Ectodermal cell (in vitro differentiated cells): ENCODE measurements around the gene PTPRN2.

ENCODE experiments used
- H3K27ac ChIP-seq: 2 replicates; pipeline ENCODE4 v1.7.0; 2013; ENCODE audit warnings: mild to moderate bottlenecking, low read depth, low read length; ENCODE audit not compliant: insufficient read depth, poor library complexity, severe bottlenecking
- H3K27me3 ChIP-seq: 2 replicates; pipeline ENCODE4 v1.7.0; 2013; ENCODE audit warnings: mild to moderate bottlenecking, low read length; ENCODE audit not compliant: insufficient read depth, control insufficient read depth, poor library complexity, severe bottlenecking
- H3K36me3 ChIP-seq: one replicate; pipeline ENCODE4 v1.7.0; 2013; ENCODE audit warnings: low read length; ENCODE audit not compliant: control insufficient read depth, insufficient read depth
- H3K4me1 ChIP-seq: one replicate; pipeline ENCODE4 v1.7.0; 2013; ENCODE audit warnings: low read length; ENCODE audit not compliant: control insufficient read depth, insufficient read depth
- H3K4me3 ChIP-seq: 2 replicates; pipeline ENCODE4 v1.7.0; 2013; ENCODE audit warnings: low read depth, low read length, control low read depth; ENCODE audit not compliant: insufficient read depth
- H3K9me3 ChIP-seq: 2 replicates; pipeline ENCODE4 v1.7.0; 2013; ENCODE audit warnings: mild to moderate bottlenecking, low read length, moderate library complexity; ENCODE audit not compliant: control insufficient read depth
- WGBS, 2 experiments: methylation state at CpG; one replicate each; pipeline ENCODE4 v1.1.7; 2013; ENCODE audit warnings: missing lambda C conversion rate in 2 of 2; 5-methylcytosine and 5-hydroxymethylcytosine counted together

PTPRN2 gene

DNA sequence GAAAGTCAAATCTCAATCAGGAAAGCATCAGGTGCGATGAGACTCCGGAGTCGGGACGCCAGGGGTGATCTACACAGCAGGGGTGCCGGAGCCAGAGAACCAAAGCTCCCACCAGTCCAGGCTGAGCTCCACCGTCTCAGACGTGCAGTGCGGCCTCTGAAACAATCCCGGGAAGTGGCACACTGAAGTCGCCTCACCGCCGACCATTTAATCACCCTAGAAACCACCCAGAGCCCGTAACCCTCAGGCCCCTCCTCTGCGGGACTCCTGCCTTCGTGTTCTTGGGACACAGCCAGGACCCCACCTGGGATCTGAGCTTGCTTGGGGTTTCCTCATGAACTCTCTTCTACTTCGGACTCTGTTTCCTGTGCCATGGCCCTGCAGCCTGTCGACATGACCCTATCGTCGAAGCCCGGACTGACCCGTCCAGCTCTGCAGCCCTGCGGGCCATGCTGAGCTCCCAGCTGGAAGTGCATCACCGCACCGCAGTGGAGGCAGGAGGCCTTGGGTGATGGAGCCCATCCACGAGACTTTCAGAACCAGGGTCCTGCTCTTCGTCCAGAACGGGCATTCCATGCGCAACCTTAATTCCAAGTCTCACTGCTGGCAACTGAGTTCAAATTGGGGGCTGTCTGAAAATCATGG is 266.4 kb downstream of the PTPRN2 start:
- Histone ChIP-seq H3K27me3 (no peaks in the 10 kb centered on the region), H3K36me3 (no peaks in the 10 kb centered on the region), H3K4me1 (no peaks in the 10 kb centered on the region), H3K9me3 (peaks cover 18% of the 10 kb centered on the region), H3K4me3 (no peak overlapping the region), H3K27ac (no peak overlapping the region)
- WGBS, 2 experiments = 86 to 87% methylated on average over 28 of the region's 28 CpGs

DNA sequence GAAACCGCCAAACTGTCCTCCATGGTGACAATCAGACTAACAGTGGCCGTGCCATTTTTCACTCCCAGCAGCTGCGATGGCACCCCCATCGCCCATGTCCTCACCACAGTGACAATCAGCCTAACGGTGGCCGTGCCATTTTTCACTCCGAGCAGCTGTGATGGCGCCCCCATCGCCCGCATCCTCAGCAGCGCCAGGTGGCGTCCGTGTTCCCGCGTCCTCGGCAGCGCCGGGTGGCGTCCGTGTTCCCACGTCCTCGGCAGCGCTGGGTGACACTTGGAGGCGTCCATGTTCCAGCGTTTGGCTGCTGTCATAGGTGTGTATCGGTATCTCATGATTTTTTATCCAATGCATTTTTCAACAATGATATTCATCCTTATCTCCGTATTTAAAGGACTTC is 267.3 kb downstream of the PTPRN2 start:
- no peak overlapping the region for H3K4me3 ChIP-seq
- H3K36me3 ChIP-seq = no peaks in the 10 kb centered on the region
- H3K4me1 ChIP-seq = no peaks in the 10 kb centered on the region
- no peak overlapping the region for H3K27ac ChIP-seq
- 81 to 82% methylated on average over 25 to 27 of the region's 27 CpGs for WGBS, 2 experiments
- no peaks in the 10 kb centered on the region for H3K27me3 ChIP-seq
- peaks cover 20% of the 10 kb centered on the region for H3K9me3 ChIP-seq

DNA sequence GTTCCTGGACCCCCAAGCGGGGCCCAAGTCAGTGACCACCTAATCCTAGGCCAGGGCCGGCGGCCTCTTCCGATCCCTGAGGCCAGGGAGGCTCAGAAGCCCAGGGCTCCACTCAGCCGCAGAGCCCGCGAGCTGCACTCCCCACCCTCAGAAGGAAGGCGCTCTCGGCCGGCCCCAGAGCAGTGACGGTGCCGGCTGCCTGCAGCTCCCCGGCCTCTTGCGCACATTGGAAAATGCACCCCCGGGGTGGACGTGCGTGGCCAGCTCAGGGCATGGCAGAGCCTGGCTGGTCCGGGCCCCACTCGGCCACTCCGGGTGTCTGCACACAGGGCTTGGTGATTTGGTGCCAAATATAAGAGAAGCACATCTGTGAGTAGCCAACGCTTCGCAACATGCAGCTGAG is 269.1 kb downstream of the PTPRN2 start:
- peaks cover 15% of the 10 kb centered on the region for H3K9me3 ChIP-seq
- H3K27me3 ChIP-seq = no peaks in the 10 kb centered on the region
- H3K4me1 ChIP-seq = no peaks in the 10 kb centered on the region
- no peak overlapping the region for H3K27ac ChIP-seq
- WGBS, 2 experiments = 85 to 93% methylated on average over 22 of the region's 22 CpGs
- no peaks in the 10 kb centered on the region for H3K36me3 ChIP-seq
- no peak overlapping the region for H3K4me3 ChIP-seq

DNA sequence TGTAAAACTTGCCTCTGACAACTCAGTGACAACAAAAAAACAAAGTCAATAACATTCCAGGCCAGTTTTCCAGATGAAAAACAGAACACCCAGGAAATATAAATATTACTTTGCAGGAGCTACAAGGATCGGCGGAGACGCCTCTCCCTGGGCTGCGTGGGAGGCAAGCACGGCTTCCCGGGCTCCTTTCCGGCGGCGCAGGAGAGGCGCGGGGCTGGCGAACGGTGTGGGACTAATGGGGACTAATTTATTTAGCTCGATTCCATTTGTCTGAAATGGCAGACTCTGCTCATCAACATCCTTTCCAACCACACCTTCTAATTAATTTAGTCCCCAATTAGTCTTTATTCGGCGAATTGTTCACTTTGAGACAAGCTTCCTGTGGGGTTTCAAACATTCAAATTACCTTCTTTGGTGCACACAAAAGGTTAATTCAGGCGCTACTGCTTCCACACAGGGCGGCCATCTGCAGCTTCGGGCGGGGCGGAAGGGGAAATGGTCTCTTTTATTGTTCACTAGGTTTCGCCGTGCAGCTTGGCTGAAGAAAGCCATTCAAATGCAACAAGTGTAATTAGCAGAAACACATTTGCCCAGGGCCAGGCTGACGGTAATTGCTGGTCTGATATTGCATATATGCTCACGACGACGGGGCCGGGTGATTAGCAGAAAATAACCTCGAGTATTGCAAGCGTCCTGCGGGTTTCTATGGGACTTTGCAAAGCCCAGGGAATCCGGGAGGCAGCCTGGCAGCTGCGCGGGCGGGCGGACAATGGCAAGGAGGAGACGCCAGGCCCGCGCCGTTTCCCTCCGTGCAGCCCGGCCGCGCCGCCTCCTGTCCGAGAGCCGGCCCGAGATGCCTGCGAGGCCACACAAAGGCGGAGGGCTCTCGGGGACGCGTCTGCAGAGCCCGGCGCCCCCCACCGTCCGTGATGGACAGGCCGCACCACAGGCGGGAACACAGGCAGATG is 270.1 kb downstream of the PTPRN2 start:
- H3K27me3 ChIP-seq = no peaks in the 10 kb centered on the region
- H3K36me3 ChIP-seq = no peaks in the 10 kb centered on the region
- H3K27ac ChIP-seq = no peak overlapping the region
- 89% methylated on average over 59 of the region's 59 CpGs for WGBS, 2 experiments
- peaks cover 11% of the 10 kb centered on the region for H3K9me3 ChIP-seq
- no peak overlapping the region for H3K4me3 ChIP-seq
- no peaks in the 10 kb centered on the region for H3K4me1 ChIP-seq

DNA sequence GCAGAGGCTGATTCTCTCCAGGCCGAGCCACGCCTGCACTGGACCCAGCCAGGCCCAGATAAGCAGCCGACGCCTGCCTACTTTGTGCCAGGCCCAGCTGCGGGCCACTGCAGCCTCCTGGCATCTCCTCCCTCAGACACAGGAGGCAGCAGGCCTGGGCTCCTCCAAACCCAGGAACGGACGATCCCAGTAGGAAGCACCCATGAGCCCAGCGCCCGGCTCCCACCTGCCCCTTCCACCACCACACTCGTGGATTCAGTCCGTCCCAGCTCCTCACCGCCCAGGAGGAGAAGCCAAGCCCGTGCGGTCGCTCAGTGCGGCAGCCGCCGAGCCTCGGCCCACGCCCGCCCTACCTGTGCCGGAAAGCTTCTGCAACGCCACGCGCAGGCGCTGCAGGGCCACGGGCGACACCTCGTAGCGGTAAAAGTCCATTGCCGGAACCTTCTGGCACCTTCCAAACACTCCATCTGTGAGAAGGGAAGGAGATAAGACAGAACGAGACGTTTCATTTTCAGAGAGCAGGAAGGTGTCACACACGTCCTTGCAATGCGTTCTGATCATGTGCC is 271.1 kb downstream of the PTPRN2 start:
- WGBS, 2 experiments = 90 to 92% methylated on average over 35 of the region's 35 CpGs
- no peak overlapping the region for H3K27ac ChIP-seq
- H3K36me3 ChIP-seq = no peaks in the 10 kb centered on the region
- H3K4me1 ChIP-seq = no peaks in the 10 kb centered on the region
- H3K4me3 ChIP-seq = no peak overlapping the region
- H3K9me3 ChIP-seq = peaks cover 12% of the 10 kb centered on the region
- no peaks in the 10 kb centered on the region for H3K27me3 ChIP-seq

DNA sequence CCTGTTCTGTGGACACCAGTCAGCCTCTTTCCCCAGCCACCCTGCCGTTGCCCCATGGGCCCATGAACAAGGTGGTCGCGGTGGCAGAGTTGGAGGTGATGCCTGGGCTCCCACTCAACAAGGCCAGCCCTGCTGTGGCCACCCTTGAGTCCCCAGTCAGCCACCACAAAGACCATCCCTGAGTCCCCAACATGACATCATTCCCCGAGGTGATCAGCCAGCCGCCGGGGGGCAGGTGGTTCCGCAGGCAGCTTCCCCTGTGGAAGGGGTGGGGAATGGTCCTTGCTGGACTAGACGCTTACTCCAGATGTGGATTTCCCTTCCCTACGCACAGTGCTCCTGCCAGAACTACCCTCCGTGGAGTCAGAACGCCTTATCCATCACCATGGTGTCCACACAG is 271.7 kb downstream of the PTPRN2 start:
- Histone ChIP-seq H3K27me3 (no peaks in the 10 kb centered on the region), H3K27ac (no peak overlapping the region), H3K4me3 (no peak overlapping the region), H3K9me3 (peaks cover 14% of the 10 kb centered on the region), H3K36me3 (no peaks in the 10 kb centered on the region), H3K4me1 (no peaks in the 10 kb centered on the region)
- 87% methylated on average over 11 of the region's 11 CpGs for WGBS, 2 experiments

DNA sequence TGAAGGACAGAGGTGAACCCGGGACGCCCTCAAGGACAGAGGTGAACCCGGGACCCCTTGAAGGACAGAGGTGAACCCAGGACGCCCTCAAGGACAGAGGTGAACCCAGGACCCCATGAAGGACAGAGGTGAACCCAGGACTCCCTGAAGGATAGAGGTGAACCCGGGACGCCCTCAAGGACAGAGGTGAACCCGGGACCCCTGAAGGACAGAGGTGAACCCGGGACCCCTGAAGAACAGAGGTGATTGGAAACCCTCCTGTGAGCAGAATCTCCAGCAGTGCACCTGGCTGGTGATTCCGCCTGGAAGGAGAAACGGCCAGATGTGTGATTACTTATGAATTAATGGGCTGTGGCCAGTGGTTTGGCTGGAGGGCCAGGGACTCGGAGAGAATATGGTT is 272.3 kb downstream of the PTPRN2 start:
- Histone ChIP-seq H3K4me1 (no peaks in the 10 kb centered on the region), H3K27ac (no peak overlapping the region), H3K27me3 (no peaks in the 10 kb centered on the region), H3K9me3 (peaks cover 12% of the 10 kb centered on the region), H3K4me3 (no peak overlapping the region), H3K36me3 (no peaks in the 10 kb centered on the region)
- WGBS, 2 experiments = 81 to 84% methylated on average over 11 of the region's 11 CpGs

DNA sequence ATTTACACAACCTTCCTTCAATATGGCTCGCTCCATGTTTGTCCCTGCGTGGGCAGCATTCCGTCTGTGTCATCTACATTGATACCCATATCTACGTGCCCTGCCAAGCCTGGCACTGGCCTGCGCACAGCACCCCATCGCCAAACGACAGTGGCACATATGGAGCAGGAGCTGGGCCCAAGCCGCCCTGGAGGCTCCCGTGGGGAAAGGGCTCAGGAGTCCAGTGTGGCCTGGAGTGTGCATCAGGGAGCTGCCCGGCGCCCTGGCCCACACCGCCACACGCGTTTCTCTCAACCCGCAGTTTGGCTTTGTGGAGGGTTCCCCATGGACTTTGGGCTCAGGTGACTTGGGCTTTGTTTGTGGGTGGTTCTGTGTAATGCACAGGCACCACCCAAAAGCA is 273.2 kb downstream of the PTPRN2 start:
- 86 to 89% methylated on average over 15 of the region's 15 CpGs for WGBS, 2 experiments
- no peaks in the 10 kb centered on the region for H3K27me3 ChIP-seq
- no peak overlapping the region for H3K4me3 ChIP-seq
- no peaks in the 10 kb centered on the region for H3K36me3 ChIP-seq
- H3K4me1 ChIP-seq = no peaks in the 10 kb centered on the region
- H3K27ac ChIP-seq = no peak overlapping the region
- H3K9me3 ChIP-seq = peaks cover 12% of the 10 kb centered on the region

DNA sequence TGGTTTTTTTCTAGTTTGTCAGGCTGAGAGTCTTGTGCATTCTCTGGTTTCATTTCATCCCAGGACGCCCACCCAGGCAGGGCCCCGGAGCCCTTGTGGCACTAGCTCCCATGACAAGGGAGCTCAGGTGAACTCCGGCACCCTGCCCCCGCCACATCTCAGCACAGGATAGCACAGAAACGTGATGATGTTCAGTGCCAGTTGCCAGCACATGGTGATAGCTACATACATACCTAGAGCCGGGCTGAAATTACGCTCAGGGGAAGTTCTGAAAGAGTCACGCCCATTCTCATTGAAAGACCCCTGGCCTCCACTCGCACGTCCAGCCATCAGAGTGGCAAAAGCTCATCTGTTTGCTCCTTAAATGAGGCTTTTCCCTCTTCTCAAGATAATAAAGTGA is 273.7 kb downstream of the PTPRN2 start:
- Histone ChIP-seq H3K4me3 (no peak overlapping the region), H3K9me3 (peaks cover 15% of the 10 kb centered on the region), H3K36me3 (no peaks in the 10 kb centered on the region), H3K27ac (no peak overlapping the region), H3K4me1 (no peaks in the 10 kb centered on the region), H3K27me3 (no peaks in the 10 kb centered on the region)
- WGBS, 2 experiments = 77 to 79% methylated on average over 10 of the region's 10 CpGs

DNA sequence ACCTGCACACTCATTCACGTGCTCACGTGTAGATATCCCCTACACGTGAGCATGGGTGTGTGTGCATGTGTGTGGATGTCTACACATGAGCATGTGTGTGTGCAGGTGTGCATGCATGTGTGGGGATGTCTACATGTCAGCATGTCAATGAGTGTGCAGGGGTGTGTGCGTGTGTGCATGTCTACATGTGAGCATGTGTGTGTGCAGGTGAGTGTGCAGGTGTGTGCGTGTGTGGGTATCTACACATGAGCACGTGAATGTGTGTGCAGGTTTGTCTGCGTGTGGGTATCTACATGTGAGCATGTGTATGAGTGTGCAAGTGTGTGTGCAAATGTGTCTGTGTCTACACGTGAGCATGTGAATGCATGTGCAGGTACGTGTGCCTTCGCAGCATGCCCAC is 274.8 kb downstream of the PTPRN2 start:
- Histone ChIP-seq H3K36me3 (no peaks in the 10 kb centered on the region), H3K27me3 (no peaks in the 10 kb centered on the region), H3K9me3 (peaks cover 13% of the 10 kb centered on the region), H3K4me3 (no peak overlapping the region), H3K4me1 (no peaks in the 10 kb centered on the region), H3K27ac (no peak overlapping the region)
- WGBS, 2 experiments = 90 to 94% methylated on average over 10 of the region's 10 CpGs
